ENCODE data around the gene MAK. TPM values are rescaled to one million over a fixed set of nuclear protein-coding genes. Genes with fewer than 3 reads are reported as not detected.

The MAK gene
- polyA plus RNA-seq, 1 donor (not counting 4 experiments of a cell fraction or from before 2014, with no cell fraction given): not detected

GRCh38 chr6:10793035-10793434, 45.3 kb downstream of the MAK start:
- Histone ChIP-seq H2AFZ (ENCODE audit: control insufficient read depth, low read length) (no peak overlapping the region), H3K4me3 (ENCODE audit: control insufficient read depth in 2 of 3, extremely low read depth in 1 of 3, insufficient read depth in 2 of 3, low read depth in 1 of 3, low read length in 3 of 3) (no peak overlapping the region), H3K27me3 (ENCODE audit: control insufficient read depth, extremely low read depth, insufficient read depth, low read length) (no peaks in the 10 kb centered on the region), H3K27ac (ENCODE audit: control insufficient read depth, insufficient read depth, low read length) (no peak overlapping the region), H3K36me3 (ENCODE audit: control insufficient read depth in 2 of 2, extremely low read depth in 1 of 2, insufficient read depth in 2 of 2, low read length in 2 of 2) (no peaks in the 10 kb centered on the region), H3K4me2 (ENCODE audit: control insufficient read depth, extremely low read depth, insufficient read depth, low read depth, low read length) (no peak overlapping the region), H3K4me1 (ENCODE audit: control insufficient read depth, extremely low read depth, insufficient read depth, low read length) (no peaks in the 10 kb centered on the region), H3K79me2 (ENCODE audit: control insufficient read depth, insufficient read depth, low read length) (no peaks in the 10 kb centered on the region), H4K20me1 (ENCODE audit: control insufficient read depth, extremely low read depth, insufficient read depth, low read length) (no peaks in the 10 kb centered on the region), H3K9me3 (ENCODE audit: control insufficient read depth, low read depth, low read length) (no peaks in the 10 kb centered on the region), H3K9ac (ENCODE audit: control insufficient read depth, extremely low read depth, insufficient read depth, low read length) (no peak overlapping the region), H3K9me1 (ENCODE audit: control insufficient read depth, extremely low read depth, insufficient read depth, low read length) (no peaks in the 10 kb centered on the region)
- dilution Hi-C loops (cut with MboI; ENCODE audit: extremely low pct_ligation_motif_present, low sequenced_read_pairs): no loop called here
- DNase-seq (ENCODE audit: low read depth, low spot score) (no peak), FAIRE-seq (no peak)
- TF ChIP-seq EZH2 (IDR thresholded peaks at IDR 0.05; ENCODE audit: low read length) (no peak), CTCF (optimal IDR thresholded peaks at IDR 0.05 in 1 of 3, IDR thresholded peaks at IDR 0.05 in 1 of 3, conservative IDR thresholded peaks at IDR 0.05 in 1 of 3; ENCODE audit: extremely low read depth in 1 of 3, insufficient read depth in 2 of 3, low read length in 3 of 3) (no peak)

- no peak for FAIRE-seq
- no peaks in the 10 kb centered on the region for H4K20me1 ChIP-seq (ENCODE audit: control insufficient read depth, extremely low read depth, insufficient read depth, low read length)
- no peak overlapping the region for H3K4me2 ChIP-seq (ENCODE audit: control insufficient read depth, extremely low read depth, insufficient read depth, low read depth, low read length)
- TF ChIP-seq EZH2 (IDR thresholded peaks at IDR 0.05; ENCODE audit: low read length): no peak
- TF ChIP-seq CTCF (optimal IDR thresholded peaks at IDR 0.05 in 1 of 3, IDR thresholded peaks at IDR 0.05 in 1 of 3, conservative IDR thresholded peaks at IDR 0.05 in 1 of 3; ENCODE audit: extremely low read depth in 1 of 3, insufficient read depth in 2 of 3, low read length in 3 of 3): no peak
- H3K9me1 ChIP-seq (ENCODE audit: control insufficient read depth, extremely low read depth, insufficient read depth, low read length): no peaks in the 10 kb centered on the region
- H3K4me3 ChIP-seq (ENCODE audit: control insufficient read depth in 2 of 3, extremely low read depth in 1 of 3, insufficient read depth in 2 of 3, low read depth in 1 of 3, low read length in 3 of 3): no peak overlapping the region
- no peaks in the 10 kb centered on the region for H3K4me1 ChIP-seq (ENCODE audit: control insufficient read depth, extremely low read depth, insufficient read depth, low read length)
- H3K9me3 ChIP-seq (ENCODE audit: control insufficient read depth, low read depth, low read length): no peaks in the 10 kb centered on the region
- no peaks in the 10 kb centered on the region for H3K27me3 ChIP-seq (ENCODE audit: control insufficient read depth, extremely low read depth, insufficient read depth, low read length)
- H3K36me3 ChIP-seq (ENCODE audit: control insufficient read depth in 2 of 2, extremely low read depth in 1 of 2, insufficient read depth in 2 of 2, low read length in 2 of 2): no peaks in the 10 kb centered on the region
- H3K9ac ChIP-seq (ENCODE audit: control insufficient read depth, extremely low read depth, insufficient read depth, low read length): no peak overlapping the region
- H3K79me2 ChIP-seq (ENCODE audit: control insufficient read depth, insufficient read depth, low read length): no peaks in the 10 kb centered on the region
- H3K27ac ChIP-seq (ENCODE audit: control insufficient read depth, insufficient read depth, low read length): no peak overlapping the region
- dilution Hi-C loops (cut with MboI; ENCODE audit: extremely low pct_ligation_motif_present, low sequenced_read_pairs): no loop called here
- no peak for DNase-seq (ENCODE audit: low read depth, low spot score)
- no peak overlapping the region for H2AFZ ChIP-seq (ENCODE audit: control insufficient read depth, low read length)
Observed at GRCh38 chr6:10792101-10792500, 46.2 kb downstream of the MAK start.
